HG02884 (cell line): Measurements from ENCODE around the gene ZFP36L2.

Source experiments
- ATAC-seq: cut with Tn5 transposase; IDR thresholded peaks from one replicate; pipeline ENCODE4 v1.9.1; 2021; ENCODE audit warnings: mild to moderate bottlenecking, moderate library complexity; ENCODE audit not compliant: unreplicated experiment

The ZFP36L2 gene, protein sequence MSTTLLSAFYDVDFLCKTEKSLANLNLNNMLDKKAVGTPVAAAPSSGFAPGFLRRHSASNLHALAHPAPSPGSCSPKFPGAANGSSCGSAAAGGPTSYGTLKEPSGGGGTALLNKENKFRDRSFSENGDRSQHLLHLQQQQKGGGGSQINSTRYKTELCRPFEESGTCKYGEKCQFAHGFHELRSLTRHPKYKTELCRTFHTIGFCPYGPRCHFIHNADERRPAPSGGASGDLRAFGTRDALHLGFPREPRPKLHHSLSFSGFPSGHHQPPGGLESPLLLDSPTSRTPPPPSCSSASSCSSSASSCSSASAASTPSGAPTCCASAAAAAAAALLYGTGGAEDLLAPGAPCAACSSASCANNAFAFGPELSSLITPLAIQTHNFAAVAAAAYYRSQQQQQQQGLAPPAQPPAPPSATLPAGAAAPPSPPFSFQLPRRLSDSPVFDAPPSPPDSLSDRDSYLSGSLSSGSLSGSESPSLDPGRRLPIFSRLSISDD

GRCh38 chr2:43226558-43226954, at the start of gene ZFP36L2:
Gene ZFP36L2 (minus strand): TSS chr2:43226606. CDS start chr2:43226315, 291 bp downstream.
- ATAC-seq = peak; percentile 49

GRCh38 chr2:43274721-43275120, 48.3 kb upstream of the ZFP36L2 start:
- no peak for ATAC-seq

- ATAC-seq = no peak
These were observed 47.6 kb upstream of the ZFP36L2 start for GRCh38 chr2:43274055-43274454.

- no peak for ATAC-seq
These were observed 47.1 kb upstream of the ZFP36L2 start for GRCh38 chr2:43273529-43273928.

DNA sequence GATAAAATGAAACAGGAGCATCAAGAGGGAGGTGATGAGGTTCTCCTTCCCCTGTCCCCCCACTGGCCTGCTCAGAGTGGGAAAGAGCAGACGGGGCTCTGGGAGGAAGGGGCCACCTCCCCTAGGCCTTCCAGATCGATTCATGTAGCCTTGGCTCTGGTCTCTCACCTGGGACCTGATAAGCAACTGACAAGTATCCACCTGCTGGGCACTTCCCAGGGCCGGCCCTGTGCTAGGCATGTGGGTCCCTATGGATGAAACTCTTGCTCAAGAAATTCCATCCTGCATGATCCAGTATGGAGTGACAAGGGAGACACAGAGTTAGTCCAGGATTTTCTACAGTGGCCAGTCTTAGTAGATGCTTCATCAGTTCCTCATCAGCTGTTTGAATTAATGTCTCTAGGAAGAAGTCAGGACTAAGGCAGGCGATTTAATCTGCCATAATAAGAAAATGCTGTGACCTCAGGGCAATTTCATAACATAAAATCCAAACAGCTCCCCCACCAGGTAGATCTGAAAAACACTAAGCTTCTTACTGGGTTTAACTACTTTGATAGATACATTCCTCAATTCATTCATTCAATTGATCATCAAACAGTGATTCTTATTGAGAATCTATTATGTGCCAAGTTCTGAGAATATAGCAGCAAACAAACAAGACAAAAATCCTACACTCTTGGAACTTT, 44.7 kb upstream of the ZFP36L2 start:
- ATAC-seq = no peak

- ATAC-seq = no peak
These were observed 44.1 kb upstream of the ZFP36L2 start for GRCh38 chr2:43270461-43270860.

DNA sequence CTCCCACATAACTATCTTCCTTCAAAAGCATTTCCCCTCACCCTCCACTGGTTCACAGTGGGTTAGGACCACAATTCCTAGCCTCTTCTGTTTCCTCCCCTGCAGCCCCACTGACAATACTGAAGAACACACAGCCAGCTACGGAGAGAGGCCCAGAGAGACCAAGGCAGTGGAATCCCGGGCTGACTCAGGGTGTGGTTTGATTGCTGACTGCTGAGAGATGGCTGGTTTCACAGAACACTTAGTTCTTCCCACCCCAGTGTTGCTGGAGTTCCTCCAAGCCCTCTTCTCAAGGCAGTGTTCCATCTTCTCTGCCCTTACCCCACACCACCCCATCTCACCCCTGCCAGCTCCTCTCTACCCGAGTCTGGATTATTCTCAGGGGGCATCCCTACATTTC, 43.3 kb upstream of the ZFP36L2 start:
- ATAC-seq = no peak

- ATAC-seq = no peak
These were observed 42.7 kb upstream of the ZFP36L2 start for GRCh38 chr2:43269074-43269572.

DNA sequence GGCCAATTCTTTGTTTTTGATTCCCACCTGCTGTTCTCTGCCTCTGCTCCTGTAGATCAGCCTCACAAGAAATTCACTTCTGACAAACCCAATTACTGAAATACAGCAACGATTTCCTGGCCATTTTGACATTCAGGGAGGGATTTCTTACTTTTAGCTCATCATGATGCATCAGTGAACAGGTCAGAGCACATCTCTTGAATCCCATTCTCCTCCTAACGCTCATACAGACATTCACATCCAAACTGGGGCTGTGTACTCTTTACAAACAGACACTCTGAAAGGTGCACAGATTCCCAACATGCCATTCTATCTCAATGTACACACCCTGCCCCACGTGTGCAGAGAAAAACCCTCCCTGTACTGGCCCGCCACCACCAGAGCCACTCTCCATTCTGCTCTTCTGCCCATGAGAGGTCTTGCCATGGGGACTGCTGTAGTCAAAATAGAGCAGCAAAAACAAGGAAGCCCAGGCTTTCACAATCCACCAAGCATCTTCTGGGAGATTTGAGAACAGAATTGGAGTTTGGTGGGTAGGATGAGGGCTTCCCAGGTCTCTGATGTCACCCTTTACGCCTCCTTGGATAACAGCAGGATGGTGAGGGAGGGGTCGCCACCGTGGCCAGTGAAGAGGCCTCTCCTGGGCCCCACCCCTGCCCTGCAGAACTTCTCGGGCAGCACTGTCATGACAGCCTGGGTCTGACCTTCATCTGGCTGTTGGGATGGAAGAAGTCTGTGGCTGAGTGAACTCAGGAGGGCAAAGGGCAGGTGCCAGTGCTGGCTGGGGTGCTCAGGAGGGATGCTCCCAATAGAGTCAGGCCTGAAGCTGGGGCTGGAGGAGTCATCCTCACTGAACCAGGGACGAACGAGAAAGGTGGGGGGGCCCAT, 41.9 kb upstream of the ZFP36L2 start:
- no peak for ATAC-seq

DNA sequence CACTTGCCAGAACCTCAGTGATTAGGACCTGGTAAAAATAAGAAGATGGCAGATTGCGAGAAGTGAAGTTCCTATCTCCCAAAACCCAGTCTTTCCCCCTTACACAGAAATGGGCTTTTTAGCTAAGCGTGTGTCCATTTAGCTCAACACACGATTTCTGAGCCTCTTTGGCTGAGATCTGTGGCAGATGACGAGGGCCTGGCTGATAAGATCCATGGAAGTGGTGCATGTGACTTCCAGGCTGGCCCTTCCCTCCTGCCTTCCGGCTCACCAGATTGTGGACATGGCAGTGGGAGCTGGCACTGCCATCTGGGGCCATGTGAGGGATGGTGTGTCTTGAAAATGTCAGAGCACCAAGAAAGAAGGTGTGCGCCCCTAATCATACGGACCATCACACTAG, 41.0 kb upstream of the ZFP36L2 start:
- ATAC-seq = no peak

DNA sequence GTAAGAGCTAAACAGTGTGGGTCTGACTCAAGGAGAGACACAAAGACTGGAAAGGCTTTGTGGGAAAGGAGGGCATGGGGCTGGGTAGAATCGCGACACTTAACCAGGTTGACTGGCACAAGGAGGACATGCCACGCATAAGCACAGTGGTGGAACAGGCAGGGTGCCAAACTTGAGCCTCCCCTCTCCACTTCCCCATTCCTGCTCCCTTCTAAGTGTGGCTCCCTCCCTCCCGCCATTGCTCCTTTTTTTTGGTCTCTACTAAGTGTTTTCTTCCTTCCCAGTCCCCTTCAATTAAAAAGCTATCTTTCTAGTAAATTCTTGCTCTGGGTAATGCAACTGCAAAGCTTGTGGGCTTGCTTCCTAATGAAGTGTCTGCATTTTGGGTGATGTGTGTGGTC, 40.3 kb upstream of the ZFP36L2 start:
- no peak for ATAC-seq

GRCh38 chr2:43265421-43265820, 39.0 kb upstream of the ZFP36L2 start:
- ATAC-seq = no peak

- no peak for ATAC-seq
These were observed 38.6 kb upstream of the ZFP36L2 start for GRCh38 chr2:43265001-43265400.

DNA sequence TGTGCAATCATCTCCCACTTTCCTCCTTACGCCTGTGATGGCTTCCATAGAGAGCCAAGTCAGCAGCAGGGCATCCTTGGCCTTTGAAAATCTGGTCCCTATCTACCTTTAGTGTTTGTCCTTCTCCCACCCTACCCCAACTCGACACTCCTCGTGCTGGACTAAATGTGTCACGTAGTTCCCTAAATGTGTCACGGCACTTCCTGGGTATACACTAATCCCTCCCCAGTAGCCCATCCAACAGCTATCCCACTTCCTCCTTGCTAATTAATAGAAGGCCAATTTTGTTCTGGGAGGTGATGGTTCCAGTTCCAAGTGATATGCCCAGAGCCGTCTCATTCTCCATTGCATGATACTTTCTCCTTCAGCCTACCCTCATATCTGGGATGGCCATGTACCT, 36.5 kb upstream of the ZFP36L2 start:
- no peak for ATAC-seq

DNA sequence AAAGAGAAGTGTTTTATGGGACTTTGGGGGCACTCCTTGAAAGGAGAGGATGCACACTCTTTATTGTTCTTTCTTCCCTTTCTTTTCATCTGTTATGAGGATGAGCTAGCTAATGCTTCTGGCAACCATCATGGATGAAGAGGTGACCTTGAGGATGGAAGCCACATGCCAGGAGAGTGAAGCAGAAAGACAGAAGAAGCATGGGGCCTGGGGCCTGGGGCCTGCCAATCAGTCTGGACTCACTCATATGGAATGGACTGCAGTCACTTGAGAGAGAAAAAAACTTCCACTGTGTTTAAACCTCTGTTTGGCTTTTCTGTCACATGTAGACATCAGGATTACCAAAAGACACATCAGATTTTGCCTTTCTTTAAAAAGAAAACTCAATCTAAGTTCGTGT, 35.8 kb upstream of the ZFP36L2 start:
- ATAC-seq = no peak

GRCh38 chr2:43259512-43259911, 33.1 kb upstream of the ZFP36L2 start:
- ATAC-seq = no peak

DNA sequence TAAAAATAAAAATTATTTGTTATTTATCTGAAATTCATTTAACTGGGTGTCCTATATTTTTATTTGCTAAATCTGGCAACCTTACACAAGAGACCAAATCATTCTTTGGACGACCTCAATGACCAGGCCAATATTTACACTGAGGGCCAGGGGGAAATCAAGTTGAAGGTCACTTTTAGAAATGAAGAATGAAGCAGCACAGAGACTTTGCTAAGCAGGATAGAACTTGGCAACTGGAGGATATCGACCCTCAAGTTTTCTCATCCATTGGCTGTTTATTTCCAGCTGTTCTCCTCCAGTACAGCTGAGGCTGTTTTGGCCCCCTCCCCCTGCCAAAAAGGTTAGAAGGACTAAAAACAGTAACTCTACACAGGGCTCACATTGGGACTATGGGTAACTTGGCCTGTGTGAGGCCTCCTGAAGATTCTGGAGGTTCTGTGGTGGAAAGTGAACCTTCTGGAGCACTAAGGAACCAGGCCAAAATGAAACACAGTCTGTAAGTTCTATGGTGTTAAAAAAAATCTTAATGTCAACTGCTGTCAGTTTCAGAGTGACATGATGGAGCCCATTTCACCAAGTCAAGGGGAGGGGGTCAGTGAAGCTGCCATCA, 32.2 kb upstream of the ZFP36L2 start:
- ATAC-seq = no peak

DNA sequence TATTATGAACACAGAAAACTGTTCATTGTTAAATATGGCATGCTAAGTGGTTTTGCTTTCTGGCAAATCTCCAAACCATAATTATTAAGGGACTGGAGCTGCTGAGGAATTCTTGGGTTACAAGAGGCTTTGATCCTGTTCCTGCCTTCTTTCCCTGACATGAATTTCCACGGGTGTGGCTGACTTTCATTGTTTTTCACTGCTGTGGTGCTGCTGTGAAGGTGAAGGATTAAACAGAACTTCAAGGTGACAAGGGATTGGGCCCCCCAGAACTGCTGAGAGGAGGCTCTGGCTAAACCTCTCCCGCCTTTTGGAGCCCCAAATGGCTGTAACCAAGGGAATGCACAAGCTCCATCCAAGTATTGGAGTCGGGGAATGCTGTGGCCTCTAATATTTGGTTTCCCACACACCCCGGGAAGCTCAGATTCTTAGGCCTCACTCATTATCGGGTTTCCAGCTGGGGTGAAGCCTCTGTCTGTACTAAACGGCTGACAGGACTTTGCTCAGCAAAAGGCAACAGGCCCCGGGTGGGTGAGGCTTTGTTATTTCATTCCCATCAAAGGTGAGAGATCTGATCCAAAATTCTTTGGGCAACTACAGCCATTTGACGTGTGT, 29.0 kb upstream of the ZFP36L2 start:
- no peak for ATAC-seq

GRCh38 chr2:43254331-43254730, 27.9 kb upstream of the ZFP36L2 start:
- ATAC-seq = no peak

GRCh38 chr2:43251171-43251731, 24.8 kb upstream of the ZFP36L2 start:
- no peak for ATAC-seq
